Activated CD8-positive, alpha-beta memory T cell treated with anti-CD3 and anti-CD28 coated beads for 36 hours (primary cell): Measurements from ENCODE around the gene TXNDC17. TPM values are rescaled to one million over a fixed set of nuclear protein-coding genes. Genes with fewer than 3 reads are reported as not detected.
"Not testable (repeated sequence)": the region's sequence is repeated elsewhere in the genome, so short reads cannot be mapped to it uniquely, and the experiment has no call there.

ENCODE experiments used
- CTCF ChIA-PET: fragments of 350-600 bp; sonication (Branson Sonifier 250); formaldehyde crosslinking; loops from one replicate; lab custom pipeline; 2021; ENCODE audit warnings: antibody characterized with exemption; lab: Charles Lee
- POLR2A ChIA-PET: fragments of 350-600 bp; sonication (Branson Sonifier 250); formaldehyde crosslinking; loops from one replicate; lab custom pipeline; 2021; ENCODE audit warnings: antibody characterized with exemption; lab: Charles Lee
- total RNA-seq, 2 experiments: library from RNA; stranded (reverse); gene quantifications; one replicate each; pipeline ENCODE4 v1.2.3, GENCODE V29; 2021

TXNDC17 gene
- 100 to 1,000 TPM; 121 to 126 TPM for total RNA-seq

- POLR2A ChIA-PET: interaction anchor here (0.5 to 0.8 kb wide), 2 partner anchors 10 kb away, joined by 3 to 7 read pairs; partner anchors contain the start of genes C17orf100 and MED31
- CTCF ChIA-PET: interaction anchor here (1.0 kb wide), 1 partner anchor 91 kb away, joined by 3 read pairs; no protein-coding TSS in a partner anchor
These were observed at the start of gene TXNDC17, which contains the start of gene KIAA0753 for GRCh38 chr17:6640536-6641246. Gene TXNDC17 (plus strand): TSS chr17:6641060. CDS start chr17:6641083, 23 bp downstream. Gene KIAA0753 (minus strand): TSS chr17:6640711. CDS start chr17:6635103, 5,608 bp downstream.

DNA sequence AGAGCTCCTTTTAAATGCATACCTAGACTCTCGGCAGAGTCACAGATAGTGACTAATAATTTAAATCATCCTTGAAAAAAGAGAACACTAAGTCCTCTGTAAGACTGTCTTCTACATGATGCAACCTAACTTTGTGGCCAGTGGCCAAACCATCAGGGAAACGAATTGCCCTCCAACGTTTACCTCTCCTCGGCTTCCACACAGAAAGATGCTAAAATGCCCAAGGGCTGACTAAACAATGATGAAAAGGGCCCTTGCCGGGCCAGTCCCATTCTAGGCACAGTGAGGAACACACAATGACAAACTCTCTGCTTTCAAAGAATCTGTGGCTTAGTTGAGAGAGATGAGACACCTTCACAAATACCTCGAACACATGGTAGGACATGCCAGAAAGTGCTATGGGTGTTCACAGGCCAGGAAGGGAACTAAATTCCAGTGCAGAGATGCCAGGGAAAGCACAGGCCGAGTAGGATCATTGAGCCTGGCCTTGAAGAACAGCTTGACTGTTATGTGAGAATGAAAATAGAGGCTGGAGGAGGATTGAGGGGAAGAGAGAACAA lies 49.2 kb upstream of the TXNDC17 start:
- POLR2A ChIA-PET: interaction anchor here (0.7 kb wide), 1 partner anchor 57 kb away, joined by 3 read pairs; no protein-coding TSS in a partner anchor
- CTCF ChIA-PET: no interaction called here

DNA sequence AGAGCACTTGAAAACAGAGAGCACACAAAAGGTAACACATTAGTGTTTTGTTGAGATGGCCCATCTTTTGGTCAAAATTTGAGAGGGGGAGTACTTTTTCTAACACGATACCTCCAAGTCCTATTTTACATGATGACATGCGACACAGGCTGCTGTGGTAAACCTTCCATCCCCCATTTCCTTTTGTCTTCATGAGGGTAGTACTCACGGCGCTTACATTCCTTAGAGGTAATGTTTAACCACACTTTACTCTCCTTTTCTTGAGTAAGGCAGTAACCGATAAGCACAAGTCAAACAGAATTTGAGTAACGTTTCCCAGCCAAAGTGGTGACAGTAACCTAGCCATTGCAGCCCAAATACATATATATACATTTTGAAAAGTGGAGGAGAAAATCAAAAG lies 48.7 kb upstream of the TXNDC17 start:
- CTCF ChIA-PET: no interaction called here
- POLR2A ChIA-PET: no interaction called here

DNA sequence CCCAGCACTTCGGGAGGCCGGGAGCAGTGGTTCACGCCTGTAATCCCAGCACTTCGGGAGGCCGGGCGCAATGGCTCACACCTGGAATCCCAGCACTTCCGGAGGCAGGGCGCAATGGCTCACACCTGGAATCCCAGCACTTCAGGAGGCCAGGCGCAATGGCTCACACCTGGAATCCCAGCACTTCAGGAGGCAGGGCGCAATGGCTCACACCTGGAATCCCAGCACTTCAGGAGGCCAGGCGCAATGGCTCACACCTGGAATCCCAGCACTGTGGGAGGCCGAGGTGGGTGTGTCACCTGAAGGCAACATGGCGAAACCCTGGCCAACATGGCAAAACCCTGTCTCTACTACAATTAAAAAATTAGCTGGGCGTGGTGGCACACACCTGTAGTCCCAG lies 47.5 kb upstream of the TXNDC17 start:
- POLR2A ChIA-PET, CTCF ChIA-PET: not testable (repeated sequence)

DNA sequence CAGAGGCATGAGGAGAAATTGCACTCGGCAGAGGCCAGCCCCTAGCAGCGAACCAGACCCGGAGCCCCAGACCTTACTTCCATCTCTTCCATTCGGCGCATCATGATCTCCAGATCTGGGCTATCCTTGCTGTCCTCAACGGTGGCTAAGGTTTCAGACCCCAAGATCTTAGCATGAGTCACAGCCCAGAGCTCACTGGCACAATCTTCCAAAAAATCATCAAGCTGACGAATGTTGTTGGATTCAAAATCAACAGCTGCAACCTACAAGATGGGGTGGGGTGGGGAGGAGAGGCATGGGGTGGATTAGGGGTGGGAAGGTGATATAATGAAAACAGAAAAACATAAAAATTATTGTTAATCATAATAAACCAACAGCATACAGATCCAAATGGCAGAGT lies 44.8 kb upstream of the TXNDC17 start:
- ChIA-PET CTCF (no interaction called here), POLR2A (no interaction called here)

GRCh38 chr17:6596511-6596910 lies 44.3 kb upstream of the TXNDC17 start:
- POLR2A ChIA-PET: no interaction called here
- CTCF ChIA-PET: no interaction called here

DNA sequence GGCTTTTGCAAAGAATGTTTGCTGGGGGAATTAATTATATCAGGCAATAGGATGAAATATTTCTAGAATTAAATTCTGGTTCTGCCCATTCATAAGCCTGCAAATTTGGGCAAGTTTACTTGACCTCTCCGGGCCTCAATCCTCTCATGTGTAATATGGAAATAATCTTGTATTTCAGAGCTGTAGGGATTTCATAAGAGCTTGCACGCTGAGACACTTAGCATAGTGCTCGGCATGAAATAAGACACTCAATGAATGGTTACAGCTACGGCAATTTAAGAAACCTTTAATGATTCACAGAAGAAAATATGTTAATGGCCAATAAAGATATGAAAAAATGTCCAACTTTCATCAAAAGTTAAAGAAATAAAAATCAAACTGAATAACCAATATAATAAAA lies 43.9 kb upstream of the TXNDC17 start:
- POLR2A ChIA-PET: no interaction called here

DNA sequence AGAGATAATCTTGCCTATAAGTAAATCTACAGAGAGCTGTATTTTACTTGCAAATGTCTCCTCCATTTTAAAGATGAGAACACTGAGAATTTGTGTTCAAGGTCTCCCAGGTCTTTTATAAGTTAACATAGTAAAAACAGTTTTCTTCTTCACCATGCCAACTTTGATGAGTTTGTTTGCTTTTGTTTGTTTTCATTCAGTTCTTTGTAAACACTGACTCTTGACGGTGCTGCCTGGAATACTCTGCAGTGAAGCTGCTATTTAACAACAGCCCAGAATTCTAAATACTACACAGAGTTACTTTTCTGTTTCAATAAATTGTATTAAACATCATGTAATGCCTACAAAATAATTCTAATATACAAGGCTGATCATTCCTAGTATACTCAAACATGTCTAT lies 43.1 kb upstream of the TXNDC17 start:
- ChIA-PET CTCF (interaction anchor here (0.6 kb wide), 1 partner anchor 992 kb away, joined by 3 read pairs; no protein-coding TSS in a partner anchor), POLR2A (no interaction called here)

More for the DNA sequence above, 43.9 kb upstream of the TXNDC17 start:
- CTCF ChIA-PET: no interaction called here

GRCh38 chr17:6599364-6599763 lies 41.5 kb upstream of the TXNDC17 start:
- ChIA-PET POLR2A (no interaction called here), CTCF (no interaction called here)

- CTCF ChIA-PET: no interaction called here
- POLR2A ChIA-PET: interaction anchor here (0.6 kb wide), 1 partner anchor 104 kb away, joined by 4 read pairs; no protein-coding TSS in a partner anchor
These were observed 38.7 kb upstream of the TXNDC17 start for GRCh38 chr17:6602141-6602540.

DNA sequence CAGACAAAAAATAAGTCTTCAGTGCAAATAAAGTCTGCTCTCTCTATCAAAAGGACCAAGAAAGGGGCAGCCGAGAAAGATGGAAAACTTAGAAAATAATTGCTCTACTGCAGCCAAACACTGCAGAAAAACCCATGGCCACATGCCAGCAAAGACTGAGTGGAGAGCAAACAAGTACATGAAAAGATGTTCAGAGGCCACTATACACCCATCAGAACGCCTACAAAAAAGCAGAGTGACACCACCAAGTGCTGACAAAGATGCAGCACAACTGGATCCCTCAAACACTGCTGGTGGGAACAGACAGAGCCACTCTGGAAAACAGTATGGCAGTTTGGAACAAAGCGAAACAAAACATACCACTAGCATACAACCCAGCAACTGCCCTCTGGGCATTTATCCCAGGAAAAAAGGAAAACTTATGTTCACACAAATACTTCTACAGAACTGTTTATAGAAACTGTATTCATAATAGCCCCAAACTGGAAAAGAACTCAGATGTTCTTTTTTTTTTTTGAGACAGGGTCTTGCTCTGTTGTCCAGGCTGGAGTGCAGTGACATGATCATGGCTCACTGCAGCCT lies 37.0 kb upstream of the TXNDC17 start:
- POLR2A ChIA-PET: no interaction called here
- CTCF ChIA-PET: interaction anchor here (0.6 kb wide), 1 partner anchor 1039 kb away, joined by 4 read pairs; no protein-coding TSS in a partner anchor

DNA sequence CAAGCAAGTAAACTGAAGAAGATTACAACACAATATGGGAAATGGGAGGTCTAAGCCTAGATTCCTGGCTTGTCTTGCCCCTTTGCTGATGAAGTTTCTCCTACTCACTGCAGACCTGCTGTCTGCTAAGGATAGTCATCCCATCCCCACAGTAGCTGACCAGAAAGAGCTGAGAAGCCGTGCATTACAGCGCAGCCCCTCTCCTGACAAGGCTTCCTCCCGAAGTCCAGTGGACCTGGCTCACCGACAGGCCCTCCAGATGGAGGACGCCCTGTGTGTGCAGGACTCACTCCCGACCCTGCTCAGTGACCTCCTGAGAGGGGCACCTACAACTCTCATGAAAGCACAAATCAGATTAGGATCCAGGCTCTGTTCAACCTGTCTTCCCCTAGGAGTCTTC lies 35.7 kb upstream of the TXNDC17 start:
- ChIA-PET CTCF (no interaction called here), POLR2A (no interaction called here)

DNA sequence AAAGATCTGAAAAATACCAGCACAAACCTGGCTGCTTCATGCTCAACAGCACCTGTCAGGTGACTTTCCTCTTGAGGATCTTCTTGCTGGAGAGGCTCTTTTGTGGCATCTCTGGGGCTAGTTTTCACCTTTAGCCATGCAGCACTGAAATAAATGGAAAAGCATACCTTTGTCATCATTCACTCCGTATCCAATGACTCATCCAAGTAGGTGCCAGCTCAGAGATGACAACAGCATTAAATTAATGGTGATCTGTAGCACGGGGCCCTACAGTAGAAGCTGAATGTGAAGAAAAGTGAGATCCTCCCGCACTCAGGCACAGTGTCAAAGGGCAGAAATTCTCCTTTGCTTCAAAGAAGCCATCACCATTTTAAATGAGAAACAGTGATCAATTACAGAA lies 32.5 kb upstream of the TXNDC17 start:
- ChIA-PET CTCF (interaction anchor here (1.3 kb wide), 1 partner anchor 16 kb away, joined by 3 read pairs; no protein-coding TSS in a partner anchor), POLR2A (no interaction called here)

DNA sequence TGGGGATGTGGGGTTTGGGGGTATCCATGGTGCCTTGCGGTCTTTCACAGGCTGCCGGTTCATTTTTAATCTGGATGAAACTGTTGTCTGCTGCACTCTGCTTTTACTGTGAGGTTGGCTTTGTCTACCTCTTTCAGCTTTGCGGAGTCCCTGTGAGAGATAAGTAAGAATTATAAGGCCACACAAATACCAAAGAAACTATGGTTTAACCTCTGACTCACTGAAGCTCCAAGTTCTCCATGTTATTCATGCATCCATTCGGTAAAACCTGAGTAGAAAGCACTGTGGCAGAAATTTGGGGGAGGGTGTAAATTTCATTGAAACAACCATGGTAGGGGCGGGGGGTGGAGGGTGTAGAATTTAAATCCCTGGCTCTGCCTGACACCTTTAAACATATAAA lies 30.8 kb upstream of the TXNDC17 start:
- POLR2A ChIA-PET: interaction anchor here (0.7 kb wide), 1 partner anchor 138 kb away, joined by 3 read pairs; no protein-coding TSS in a partner anchor
- CTCF ChIA-PET: no interaction called here

- ChIA-PET POLR2A (no interaction called here), CTCF (no interaction called here)
These were observed 29.6 kb upstream of the TXNDC17 start for GRCh38 chr17:6611231-6611630.

GRCh38 chr17:6623941-6624340 lies 16.9 kb upstream of the TXNDC17 start:
- CTCF ChIA-PET: interaction anchor here (1.0 kb wide), 1 partner anchor 16 kb away, joined by 3 read pairs; no protein-coding TSS in a partner anchor
- POLR2A ChIA-PET: no interaction called here

DNA sequence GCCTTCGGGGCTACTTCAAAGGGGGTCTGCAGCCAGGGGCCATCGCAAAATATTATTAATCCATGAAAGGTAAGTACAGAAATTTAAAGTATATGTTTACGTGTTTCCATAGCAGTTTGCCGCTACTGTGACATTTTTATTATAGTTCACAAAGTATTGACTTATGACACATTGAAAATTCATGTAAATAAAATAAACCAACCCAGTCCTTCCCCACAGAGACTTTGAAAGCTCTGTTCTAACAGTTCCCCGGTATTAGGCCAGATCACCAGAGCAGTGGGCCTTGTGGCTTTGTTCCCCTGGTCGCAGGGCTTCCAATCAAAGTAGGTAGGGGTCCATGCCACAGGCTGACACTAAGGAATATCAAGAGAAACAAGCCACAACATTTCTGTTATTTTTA lies 14.2 kb upstream of the TXNDC17 start:
- ChIA-PET POLR2A (no interaction called here), CTCF (no interaction called here)

DNA sequence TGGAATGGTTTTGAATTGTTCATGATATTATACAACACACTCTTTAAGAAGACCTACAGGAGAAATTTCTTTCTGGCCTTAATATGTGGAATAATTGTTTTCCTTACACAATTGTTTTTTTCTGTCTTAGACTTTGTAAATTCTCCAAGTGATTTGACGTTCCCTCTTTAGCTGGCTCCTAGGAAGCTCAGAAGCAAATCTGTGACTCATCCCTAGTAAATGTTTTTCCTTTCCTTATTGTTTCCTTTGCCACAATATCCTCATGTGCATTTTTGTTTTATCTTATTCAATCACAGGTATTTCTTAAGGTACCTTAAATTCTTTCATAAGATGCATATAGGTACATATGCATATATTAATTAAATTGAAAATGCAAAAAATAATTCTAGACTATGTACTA lies 13.8 kb upstream of the TXNDC17 start:
- CTCF ChIA-PET: no interaction called here

DNA sequence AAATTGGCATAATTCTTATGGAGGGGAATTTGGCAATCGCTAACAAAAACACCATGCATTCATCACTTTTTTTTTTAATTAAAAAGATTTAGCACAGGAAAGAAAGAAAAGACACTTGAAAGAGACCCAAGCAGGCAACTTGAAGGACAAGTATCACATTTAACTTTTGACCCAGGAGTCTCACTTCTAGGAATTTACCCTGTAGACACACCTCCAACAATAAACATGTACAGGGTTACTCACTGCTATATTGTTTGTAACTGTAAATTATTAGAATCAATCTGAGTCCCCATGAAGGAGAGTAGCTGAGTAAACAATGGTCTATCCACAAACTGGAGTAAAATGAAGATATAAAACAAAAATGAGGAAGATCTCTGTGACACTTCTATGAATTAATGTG lies 10.5 kb upstream of the TXNDC17 start:
- CTCF ChIA-PET: no interaction called here
- POLR2A ChIA-PET: no interaction called here

More for the DNA sequence above, 13.8 kb upstream of the TXNDC17 start:
- POLR2A ChIA-PET: no interaction called here

GRCh38 chr17:6632530-6632929 lies 8.3 kb upstream of the TXNDC17 start:
- ChIA-PET POLR2A (no interaction called here), CTCF (no interaction called here)
